Measurements from ENCODE around the gene THOC1.

DNA sequence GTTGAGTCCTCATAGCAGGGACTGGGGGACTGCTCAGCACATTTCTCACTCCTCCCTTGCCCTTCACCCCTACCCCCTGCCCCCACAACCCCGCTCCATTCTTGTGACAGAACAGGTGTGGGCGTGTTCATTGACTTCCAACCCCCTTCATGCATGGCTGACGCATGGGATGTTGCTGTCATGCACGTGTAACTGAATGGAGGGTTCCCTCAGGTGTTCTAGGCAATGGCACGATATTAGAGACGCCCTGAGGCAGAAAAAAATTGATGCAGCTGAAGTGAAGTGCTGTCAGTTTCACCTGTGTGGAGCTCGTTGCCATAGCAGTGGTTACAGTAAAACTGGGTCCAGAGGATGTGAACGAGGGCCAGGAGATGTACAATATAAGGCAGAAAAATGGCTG, 6.5 kb upstream of the THOC1 start:
- TF ChIP-seq, protein P1, sequence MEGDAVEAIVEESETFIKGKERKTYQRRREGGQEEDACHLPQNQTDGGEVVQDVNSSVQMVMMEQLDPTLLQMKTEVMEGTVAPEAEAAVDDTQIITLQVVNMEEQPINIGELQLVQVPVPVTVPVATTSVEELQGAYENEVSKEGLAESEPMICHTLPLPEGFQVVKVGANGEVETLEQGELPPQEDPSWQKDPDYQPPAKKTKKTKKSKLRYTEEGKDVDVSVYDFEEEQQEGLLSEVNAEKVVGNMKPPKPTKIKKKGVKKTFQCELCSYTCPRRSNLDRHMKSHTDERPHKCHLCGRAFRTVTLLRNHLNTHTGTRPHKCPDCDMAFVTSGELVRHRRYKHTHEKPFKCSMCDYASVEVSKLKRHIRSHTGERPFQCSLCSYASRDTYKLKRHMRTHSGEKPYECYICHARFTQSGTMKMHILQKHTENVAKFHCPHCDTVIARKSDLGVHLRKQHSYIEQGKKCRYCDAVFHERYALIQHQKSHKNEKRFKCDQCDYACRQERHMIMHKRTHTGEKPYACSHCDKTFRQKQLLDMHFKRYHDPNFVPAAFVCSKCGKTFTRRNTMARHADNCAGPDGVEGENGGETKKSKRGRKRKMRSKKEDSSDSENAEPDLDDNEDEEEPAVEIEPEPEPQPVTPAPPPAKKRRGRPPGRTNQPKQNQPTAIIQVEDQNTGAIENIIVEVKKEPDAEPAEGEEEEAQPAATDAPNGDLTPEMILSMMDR (conservative IDR thresholded peaks at IDR 0.05 in 1 of 2, IDR thresholded peaks at IDR 0.05 in 1 of 2; ENCODE audit: extremely low read depth in 1 of 2, insufficient read depth in 1 of 2, low read depth in 1 of 2, low read length in 2 of 2): no peak
- no peak for TF ChIP-seq EZH2 (IDR thresholded peaks at IDR 0.05; ENCODE audit: borderline replicate concordance, low read length)

All from mammary epithelial cell (primary cell).